Measurements from ENCODE around the gene TMCO4. TPM values are rescaled to one million over a fixed set of nuclear protein-coding genes. Genes with fewer than 3 reads are reported as not detected.

TMCO4 gene
- total RNA-seq (2012; rRNA removed) (6.9 and 7.3 TPM in 2 replicates), polyA plus RNA-seq (2012; rRNA removed) (8.4 and 8.6 TPM in 2 replicates), Bru-seq, nascent RNA (percentile 64 among the genes with signal in this experiment), BruChase-seq, experiment 1, labeled RNA remaining after a 6-hour chase (percentile 64 among the genes with signal in this experiment), BruChase-seq, experiment 2, labeled RNA remaining after a 2-hour chase (percentile 66 among the genes with signal in this experiment)
- 7.3 and 8.9 TPM in 2 replicates for polyA plus RNA-seq (2012; cell fraction: cytosol; rRNA removed)
- polyA plus RNA-seq (2012; cell fraction: nucleus; rRNA removed; ENCODE audit: low replicate concordance), result 11.4 and 14.8 TPM in 2 replicates
- long read RNA-seq, partial matches to known transcripts, result 1 of 32 reads
- long read RNA-seq, other reads (novel, unspliced or antisense), result 30 of 32 reads

DNA sequence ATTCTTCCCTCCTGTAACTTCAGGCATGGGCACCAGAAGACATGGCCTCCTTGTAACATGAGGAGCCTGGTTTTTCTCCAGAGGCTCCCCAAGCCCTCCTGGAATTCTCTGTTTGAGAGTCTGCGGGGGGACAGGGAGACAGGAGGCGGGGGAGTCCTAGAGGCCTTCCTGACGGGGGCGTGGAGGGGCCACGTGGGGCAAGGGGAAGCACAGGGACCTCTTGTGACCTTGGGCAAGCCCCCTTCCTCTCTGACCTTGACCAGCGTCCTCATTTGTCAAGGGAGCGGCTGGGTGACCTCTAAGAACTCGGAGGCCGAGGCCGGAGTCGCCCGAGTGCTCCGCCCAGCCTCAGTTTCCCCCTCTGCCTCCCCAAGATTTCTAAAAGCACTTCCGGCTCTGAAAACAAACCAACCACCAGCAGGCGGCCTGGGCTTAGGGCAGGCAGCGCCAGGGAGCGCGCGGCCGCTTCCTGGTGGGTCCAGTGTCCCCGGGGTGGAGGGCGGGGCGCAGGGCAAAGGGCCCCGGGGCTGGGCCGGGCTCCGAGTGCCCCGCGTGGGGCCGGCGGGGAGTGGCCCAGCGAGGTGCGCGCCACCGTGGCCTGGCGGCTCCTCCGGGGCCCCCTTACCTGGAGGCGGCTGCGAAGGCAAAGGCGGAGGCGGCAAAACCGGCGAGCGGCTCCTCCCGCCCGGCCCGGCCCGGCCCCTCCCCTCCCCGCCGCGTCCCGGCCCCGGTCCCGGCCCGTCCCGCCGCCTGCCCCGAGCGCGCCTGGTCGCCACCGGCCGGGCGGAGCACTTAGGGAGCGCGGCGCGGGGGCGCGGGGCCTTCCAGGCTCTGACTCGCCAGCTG, at the start of gene TMCO4:
TSS of gene TMCO4 (minus strand) at position 687 of the 846 bp plus-strand sequence. CDS start 19,158 bp downstream, outside the sequence.
- H4K8ac ChIP-seq (ENCODE audit: low read depth in 2 of 2, low read length in 2 of 2), result peak within 1 kb of the TSS; percentile 90 to 99
- H2AK5ac ChIP-seq (ENCODE audit: low read depth, low read length), result peak within 1 kb of the TSS; percentile 77; the same call in 1 of the 2 replicates
- peak within 1 kb of the TSS; percentile 75 for H3K27ac ChIP-seq (ENCODE audit: insufficient read depth, low read length)
- peaks cover 4% of the 10 kb centered on the region for H3K27me3 ChIP-seq (ENCODE audit: control insufficient read depth, insufficient read depth, low read length)
- H3K4me2 ChIP-seq (ENCODE audit: low read depth, low read length), result peak within 1 kb of the TSS; percentile 65
- no peaks in the 10 kb centered on the region for H4K20me1 ChIP-seq (ENCODE audit: insufficient read depth, low read length)
- in situ Hi-C loops (cut with MboI; ENCODE audit: low sequenced_read_pairs) (no loop called here), dilution Hi-C loops (cut with HindIII; ENCODE audit: low sequenced_read_pairs, unreplicated experiment) (no loop called here), intact Hi-C loops (cut with micrococcal nuclease) (loop anchor here (1.0 kb wide), 1 partner anchor 84 kb away; no protein-coding TSS in a partner anchor)
- H3K4me3 ChIP-seq (ENCODE audit: insufficient read depth, low read depth, low read length), result peak within 1 kb of the TSS; percentile 60
- H2BK5ac ChIP-seq (ENCODE audit: low read depth, low read length, poor library complexity, severe bottlenecking), result peak within 1 kb of the TSS; percentile 84
- peak within 1 kb of the TSS; percentile 87; the same call in 1 of the 3 replicates for H2BK15ac ChIP-seq (ENCODE audit: low read depth, low read length)
- H3K36me3 ChIP-seq (ENCODE audit: control insufficient read depth, insufficient read depth, low read length), result 0 out of 2 replicates have a peak, but pooled peaks cover 2% of the 10 kb centered on the region
- peak within 1 kb of the TSS; percentile 89 for H2AK9ac ChIP-seq (replicated peaks; ENCODE audit: low read depth, low read length, poor library complexity)
- H3K79me1 ChIP-seq (ENCODE audit: low read depth in 1 of 2, low read length in 2 of 2), result peaks cover 11 to 17% of the 10 kb centered on the region in 2 experiments; a peak in 3 of 4 replicates
- peak within 1 kb of the TSS; percentile 62 for H4K5ac ChIP-seq (ENCODE audit: low read depth, low read length)
- H3K14ac ChIP-seq (replicated peaks; ENCODE audit: low read depth, low read length), result peak within 1 kb of the TSS; percentile 73
- peaks cover 9% of the 10 kb centered on the region for H3K4me1 ChIP-seq (ENCODE audit: control insufficient read depth, insufficient read depth, low read length)
- H3K9me1 ChIP-seq (ENCODE audit: insufficient read depth, low read length), result peaks cover 20% of the 10 kb centered on the region; the same call in 1 of the 2 replicates
- H2BK20ac ChIP-seq (ENCODE audit: low read depth, low read length), result 0 out of 2 replicates have a peak within 1 kb of the TSS, but pooled peaks have one; percentile 9
- H4K91ac ChIP-seq (ENCODE audit: insufficient read depth, low read depth, low read length), result peak within 1 kb of the TSS; percentile 67
- H3K56ac ChIP-seq (ENCODE audit: extremely low read depth, insufficient read depth, low read length), result peak within 1 kb of the TSS; percentile 39; the same call in 1 of the 2 replicates
- 1% methylated on average over 19 of the region's 70 CpGs; no CpG with 5 or more reads in 1 of the 2 experiments for WGBS, 2 experiments (ENCODE audit: extremely low coverage in 2 of 2, insufficient read length in 1 of 2)
- ATAC-seq (ENCODE audit: low read depth) (peak; percentile 81), DNase-seq (peak; percentile 37)
- TF ChIP-seq, protein P1, sequence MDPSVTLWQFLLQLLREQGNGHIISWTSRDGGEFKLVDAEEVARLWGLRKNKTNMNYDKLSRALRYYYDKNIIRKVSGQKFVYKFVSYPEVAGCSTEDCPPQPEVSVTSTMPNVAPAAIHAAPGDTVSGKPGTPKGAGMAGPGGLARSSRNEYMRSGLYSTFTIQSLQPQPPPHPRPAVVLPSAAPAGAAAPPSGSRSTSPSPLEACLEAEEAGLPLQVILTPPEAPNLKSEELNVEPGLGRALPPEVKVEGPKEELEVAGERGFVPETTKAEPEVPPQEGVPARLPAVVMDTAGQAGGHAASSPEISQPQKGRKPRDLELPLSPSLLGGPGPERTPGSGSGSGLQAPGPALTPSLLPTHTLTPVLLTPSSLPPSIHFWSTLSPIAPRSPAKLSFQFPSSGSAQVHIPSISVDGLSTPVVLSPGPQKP (IDR thresholded peaks at IDR 0.05; ENCODE audit: borderline replicate concordance, low read depth, low read length), result no peak
- TF ChIP-seq, protein P2, sequence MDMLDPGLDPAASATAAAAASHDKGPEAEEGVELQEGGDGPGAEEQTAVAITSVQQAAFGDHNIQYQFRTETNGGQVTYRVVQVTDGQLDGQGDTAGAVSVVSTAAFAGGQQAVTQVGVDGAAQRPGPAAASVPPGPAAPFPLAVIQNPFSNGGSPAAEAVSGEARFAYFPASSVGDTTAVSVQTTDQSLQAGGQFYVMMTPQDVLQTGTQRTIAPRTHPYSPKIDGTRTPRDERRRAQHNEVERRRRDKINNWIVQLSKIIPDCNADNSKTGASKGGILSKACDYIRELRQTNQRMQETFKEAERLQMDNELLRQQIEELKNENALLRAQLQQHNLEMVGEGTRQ (IDR thresholded peaks at IDR 0.05; ENCODE audit: low read depth, low read length), result no peak
- TF ChIP-seq, protein P3, sequence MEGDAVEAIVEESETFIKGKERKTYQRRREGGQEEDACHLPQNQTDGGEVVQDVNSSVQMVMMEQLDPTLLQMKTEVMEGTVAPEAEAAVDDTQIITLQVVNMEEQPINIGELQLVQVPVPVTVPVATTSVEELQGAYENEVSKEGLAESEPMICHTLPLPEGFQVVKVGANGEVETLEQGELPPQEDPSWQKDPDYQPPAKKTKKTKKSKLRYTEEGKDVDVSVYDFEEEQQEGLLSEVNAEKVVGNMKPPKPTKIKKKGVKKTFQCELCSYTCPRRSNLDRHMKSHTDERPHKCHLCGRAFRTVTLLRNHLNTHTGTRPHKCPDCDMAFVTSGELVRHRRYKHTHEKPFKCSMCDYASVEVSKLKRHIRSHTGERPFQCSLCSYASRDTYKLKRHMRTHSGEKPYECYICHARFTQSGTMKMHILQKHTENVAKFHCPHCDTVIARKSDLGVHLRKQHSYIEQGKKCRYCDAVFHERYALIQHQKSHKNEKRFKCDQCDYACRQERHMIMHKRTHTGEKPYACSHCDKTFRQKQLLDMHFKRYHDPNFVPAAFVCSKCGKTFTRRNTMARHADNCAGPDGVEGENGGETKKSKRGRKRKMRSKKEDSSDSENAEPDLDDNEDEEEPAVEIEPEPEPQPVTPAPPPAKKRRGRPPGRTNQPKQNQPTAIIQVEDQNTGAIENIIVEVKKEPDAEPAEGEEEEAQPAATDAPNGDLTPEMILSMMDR (conservative IDR thresholded peaks at IDR 0.05; ENCODE audit: low read depth, low read length), result peak; percentile 29
- H3K9me3 ChIP-seq (ENCODE audit: control insufficient read depth, insufficient read depth, low read length), result no peaks in the 10 kb centered on the region
- peak within 1 kb of the TSS; percentile 90 for H3K4ac ChIP-seq (ENCODE audit: low read depth, low read length)
- H3K18ac ChIP-seq (ENCODE audit: low read depth, low read length), result peak within 1 kb of the TSS; percentile 37; the same call in 1 of the 2 replicates
- H3K9ac ChIP-seq (ENCODE audit: low read depth, low read length), result peak within 1 kb of the TSS; percentile 38
- H2BK120ac ChIP-seq (ENCODE audit: low read depth, low read length), result peak within 1 kb of the TSS; percentile 81
- no TSS peak for BruUV-seq (replicated peaks)
- ChIA-PET POLR2A (ENCODE audit: unreplicated experiment) (no interaction called here), CTCF (no interaction called here)
- peak within 1 kb of the TSS; percentile 69 for H3K23ac ChIP-seq (ENCODE audit: low read depth, low read length)
- peak within 1 kb of the TSS; percentile 93 for H2AFZ ChIP-seq (replicated peaks; ENCODE audit: low read length, poor library complexity)
